DOHH2 (cell line): ENCODE results near the gene NME4.

ENCODE experiments used
- EZH2phosphoT487 ChIP-seq: fragments of 200-600 bp; sonication (generic); IDR thresholded peaks from 2 replicates; pipeline ENCODE4 v1.6.1; 2017; ENCODE audit warnings: borderline replicate concordance, mild to moderate bottlenecking, antibody characterized with exemption, low read length, moderate library complexity, mixed read lengths
- TF ChIP-seq, protein P1 (sequence below): fragments of 200-600 bp; sonication (generic); IDR thresholded peaks from one replicate; pipeline ENCODE4 v1.5.1; 2014; ENCODE audit warnings: antibody characterized with exemption, mild to moderate bottlenecking, low read depth, low read length; ENCODE audit not compliant: poor library complexity, severe bottlenecking

DNA sequence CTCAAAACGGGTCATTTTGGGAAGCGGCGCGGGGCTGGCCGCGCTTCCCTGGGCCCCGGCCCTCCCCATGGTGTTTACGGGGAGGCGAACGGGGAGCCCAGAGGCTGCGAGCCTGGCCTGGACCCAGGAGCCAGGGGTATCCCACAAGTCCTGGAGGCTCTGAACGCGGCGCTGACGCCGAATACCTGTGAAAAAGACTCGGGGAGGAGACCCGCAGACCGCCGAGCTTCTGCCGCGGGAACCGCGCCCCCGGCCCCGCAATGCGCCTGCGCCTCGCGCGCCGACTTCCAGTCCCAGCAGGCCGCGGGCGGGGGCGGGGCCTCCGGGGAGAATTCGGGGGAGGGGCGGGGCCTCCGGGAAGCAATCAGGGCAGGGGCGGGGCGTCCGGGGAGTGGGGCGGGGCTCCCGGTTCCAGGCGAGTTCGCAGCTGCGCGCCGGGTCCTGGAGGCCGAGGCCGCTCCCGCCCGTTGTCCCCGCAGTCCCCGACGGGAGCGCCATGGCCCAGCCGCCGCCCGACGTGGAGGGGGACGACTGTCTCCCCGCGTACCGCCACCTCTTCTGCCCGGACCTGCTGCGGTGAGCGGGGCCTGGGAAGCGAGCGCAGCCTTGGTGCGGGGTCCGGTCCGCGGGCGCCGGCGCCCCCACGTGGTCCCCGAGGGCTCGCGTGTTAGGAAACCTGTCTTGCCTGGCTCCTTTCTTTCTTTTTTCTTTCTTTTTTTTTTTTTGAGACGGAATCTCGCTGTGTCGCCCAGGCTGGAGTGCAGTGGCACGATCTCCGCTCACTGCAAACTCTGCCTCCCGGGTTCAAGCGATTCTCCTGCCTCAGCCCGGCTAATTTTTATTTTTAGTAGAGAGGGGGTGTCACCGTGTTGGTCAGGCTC is 4.7 kb downstream of the NME4 start, which contains the start of gene DECR2:
- TF ChIP-seq, protein P1, sequence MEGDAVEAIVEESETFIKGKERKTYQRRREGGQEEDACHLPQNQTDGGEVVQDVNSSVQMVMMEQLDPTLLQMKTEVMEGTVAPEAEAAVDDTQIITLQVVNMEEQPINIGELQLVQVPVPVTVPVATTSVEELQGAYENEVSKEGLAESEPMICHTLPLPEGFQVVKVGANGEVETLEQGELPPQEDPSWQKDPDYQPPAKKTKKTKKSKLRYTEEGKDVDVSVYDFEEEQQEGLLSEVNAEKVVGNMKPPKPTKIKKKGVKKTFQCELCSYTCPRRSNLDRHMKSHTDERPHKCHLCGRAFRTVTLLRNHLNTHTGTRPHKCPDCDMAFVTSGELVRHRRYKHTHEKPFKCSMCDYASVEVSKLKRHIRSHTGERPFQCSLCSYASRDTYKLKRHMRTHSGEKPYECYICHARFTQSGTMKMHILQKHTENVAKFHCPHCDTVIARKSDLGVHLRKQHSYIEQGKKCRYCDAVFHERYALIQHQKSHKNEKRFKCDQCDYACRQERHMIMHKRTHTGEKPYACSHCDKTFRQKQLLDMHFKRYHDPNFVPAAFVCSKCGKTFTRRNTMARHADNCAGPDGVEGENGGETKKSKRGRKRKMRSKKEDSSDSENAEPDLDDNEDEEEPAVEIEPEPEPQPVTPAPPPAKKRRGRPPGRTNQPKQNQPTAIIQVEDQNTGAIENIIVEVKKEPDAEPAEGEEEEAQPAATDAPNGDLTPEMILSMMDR, result peak; percentile 74
- TF ChIP-seq EZH2phosphoT487, result no peak
